ENCODE measurements around the gene AHRR.
"Not testable (repeated sequence)": the region's sequence is repeated elsewhere in the genome, so short reads cannot be mapped to it uniquely, and the experiment has no call there.

The AHRR gene

DNA sequence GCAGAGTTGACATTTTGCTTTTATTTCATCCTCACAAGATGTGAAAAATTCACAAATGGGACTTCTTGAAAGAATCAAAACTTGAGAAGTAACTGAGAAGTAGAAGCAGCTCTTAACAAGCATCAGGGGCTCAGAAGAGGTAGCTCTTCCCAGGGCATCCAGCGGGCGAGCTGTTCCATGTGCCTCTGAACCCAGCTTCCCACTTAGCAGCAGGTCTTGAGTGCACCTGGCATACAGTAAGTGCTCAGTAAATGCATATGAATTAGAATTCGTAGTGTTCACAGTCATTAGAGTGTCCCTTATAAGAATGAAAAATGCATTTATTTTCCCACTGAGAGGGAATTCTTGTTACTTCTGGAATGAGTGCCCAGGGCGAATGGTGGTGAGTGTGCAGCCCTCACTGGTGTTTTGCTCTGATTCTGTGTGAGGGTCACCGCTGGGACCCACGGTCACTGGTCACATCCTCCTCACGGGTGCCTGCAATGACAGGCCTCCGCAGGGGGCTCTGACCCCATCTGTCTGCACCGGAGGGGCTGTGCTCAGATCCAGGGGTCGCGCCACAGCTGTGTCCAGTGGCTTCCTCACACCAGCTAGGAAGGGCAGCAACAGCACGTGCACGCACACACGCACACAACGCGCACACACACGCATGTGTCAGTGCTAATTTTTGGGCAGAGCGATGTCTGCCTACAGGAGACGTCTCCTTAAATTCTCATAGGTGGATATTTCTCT lies 148.4 kb downstream of the AHRR start:
- TF ChIP-seq Cebpa-rat (IDR thresholded peaks at IDR 0.05): no peak
- no peaks in the 10 kb centered on the region for H3K9me3 ChIP-seq
- H3K4me2 ChIP-seq: no peak overlapping the region
- H4K20me1 ChIP-seq: peaks cover 49% of the 10 kb centered on the region
- no peak overlapping the region for H3K27ac ChIP-seq
- H3K36me3 ChIP-seq: peaks cover 54% of the 10 kb centered on the region
- H3K9ac ChIP-seq: no peak overlapping the region
- no peak overlapping the region for H3K4me3 ChIP-seq
- peaks cover 36% of the 10 kb centered on the region for H3K4me1 ChIP-seq
- H3K27me3 ChIP-seq: peaks cover 16% of the 10 kb centered on the region

DNA sequence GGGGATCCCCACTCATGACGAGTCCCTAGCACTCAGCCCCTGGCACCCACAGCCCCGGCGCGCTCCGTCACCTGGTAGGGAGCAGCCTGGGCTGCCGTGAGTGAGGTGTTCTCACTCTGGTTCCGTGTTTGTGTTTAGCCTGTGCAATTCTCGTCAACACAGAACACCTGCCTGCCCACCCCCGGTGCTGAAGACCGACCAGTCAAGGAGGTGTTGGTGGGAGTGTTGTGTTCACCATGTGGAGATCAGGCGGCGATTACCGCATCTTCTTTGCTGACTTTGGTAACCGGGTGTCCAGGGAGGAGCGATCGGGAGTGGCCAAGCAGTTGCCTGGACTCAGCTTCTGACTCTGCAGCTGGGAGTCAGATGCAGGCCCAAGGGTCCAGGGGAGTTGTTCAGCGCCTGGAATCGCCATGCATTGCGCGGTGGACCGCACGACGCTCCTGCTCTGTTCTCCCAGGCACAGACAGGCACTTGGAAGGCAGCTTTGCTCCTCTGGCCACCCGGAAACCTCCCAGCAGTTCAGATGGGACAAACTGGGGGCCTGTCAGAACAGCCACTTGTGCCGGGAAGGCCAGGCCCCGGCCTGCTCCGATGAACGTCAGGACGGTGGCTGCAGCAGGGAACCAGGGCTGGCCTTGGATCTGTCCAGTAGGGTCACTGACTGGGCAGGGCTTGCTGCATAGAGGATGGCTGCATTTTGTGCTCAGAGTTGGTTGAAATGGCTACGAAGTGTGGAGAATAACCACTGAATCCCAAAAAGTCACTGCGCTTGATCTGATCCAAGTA lies 149.6 kb downstream of the AHRR start:
- peak overlapping the region; percentile 95 for H3K9ac ChIP-seq
- no peak overlapping the region for H3K27ac ChIP-seq
- H3K4me3 ChIP-seq: peak overlapping the region; percentile 84
- H3K4me2 ChIP-seq: peak overlapping the region; percentile 99
- H4K20me1 ChIP-seq: peaks cover 55% of the 10 kb centered on the region
- peaks cover 28% of the 10 kb centered on the region for H3K27me3 ChIP-seq
- peaks cover 46% of the 10 kb centered on the region for H3K4me1 ChIP-seq
- H3K36me3 ChIP-seq: peaks cover 41% of the 10 kb centered on the region
- no peaks in the 10 kb centered on the region for H3K9me3 ChIP-seq
- no peak for TF ChIP-seq Cebpa-rat (IDR thresholded peaks at IDR 0.05)

DNA sequence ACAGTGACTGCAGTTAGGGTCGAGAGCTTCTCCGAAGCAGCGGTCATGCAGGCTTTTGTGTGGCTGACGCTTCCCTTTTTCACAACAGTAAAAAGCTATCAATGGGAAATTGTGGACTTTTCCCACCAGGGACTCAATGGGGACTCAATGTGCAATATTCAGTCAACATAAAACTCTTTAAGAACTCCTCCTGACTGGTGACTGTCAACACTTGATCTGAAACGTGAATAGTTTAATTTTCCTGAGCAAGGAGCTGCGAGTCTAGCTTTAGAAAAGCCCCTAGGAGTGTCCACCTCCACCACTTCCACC lies 150.2 kb downstream of the AHRR start:
- Histone ChIP-seq H3K9ac (peak overlapping the region; percentile 95), H3K27ac (peak overlapping the region; percentile 97), H3K9me3 (no peaks in the 10 kb centered on the region), H4K20me1 (peaks cover 61% of the 10 kb centered on the region), H3K4me3 (peak overlapping the region; percentile 84), H3K4me2 (peak overlapping the region; percentile 99), H3K36me3 (peaks cover 36% of the 10 kb centered on the region), H3K4me1 (peaks cover 51% of the 10 kb centered on the region), H3K27me3 (peaks cover 33% of the 10 kb centered on the region)
- TF ChIP-seq Cebpa-rat (IDR thresholded peaks at IDR 0.05): no peak

DNA sequence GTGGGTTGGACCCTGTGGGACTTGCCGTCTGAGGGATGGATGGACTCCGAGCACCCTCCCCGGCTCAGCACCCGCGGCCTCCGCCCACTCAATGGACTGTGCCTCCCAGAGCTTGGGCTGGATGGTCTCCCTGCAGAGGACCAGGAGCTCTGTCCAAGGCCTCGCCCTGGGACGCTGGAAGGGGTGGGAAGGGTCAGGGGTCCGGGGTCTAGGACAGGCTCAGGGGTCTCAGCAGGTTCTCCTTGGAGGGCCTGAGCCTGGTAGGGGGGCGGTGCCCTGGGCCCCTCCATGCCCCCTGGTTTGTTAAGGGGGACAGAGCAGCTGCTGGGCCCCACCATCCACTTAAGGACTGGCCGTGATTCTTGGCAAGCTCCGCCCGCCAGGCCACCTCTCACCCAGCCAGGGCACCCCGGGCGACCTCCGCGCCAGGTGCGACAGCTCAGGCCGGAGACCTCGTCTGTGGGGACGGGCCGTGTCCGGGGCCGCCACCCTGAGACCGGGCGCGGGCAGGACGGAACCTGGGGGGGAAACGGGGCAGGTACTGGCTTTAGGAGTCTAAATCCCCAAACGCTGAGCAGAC lies 150.7 kb downstream of the AHRR start:
- no peaks in the 10 kb centered on the region for H3K9me3 ChIP-seq
- peak overlapping the region; percentile 99 for H3K4me2 ChIP-seq
- H3K4me1 ChIP-seq: peaks cover 56% of the 10 kb centered on the region
- H3K27ac ChIP-seq: peak overlapping the region; percentile 97
- peak overlapping the region; percentile 95 for H3K9ac ChIP-seq
- TF ChIP-seq Cebpa-rat (IDR thresholded peaks at IDR 0.05): no peak
- peaks cover 31% of the 10 kb centered on the region for H3K36me3 ChIP-seq
- H3K27me3 ChIP-seq: peaks cover 38% of the 10 kb centered on the region
- peak overlapping the region; percentile 84 for H3K4me3 ChIP-seq
- peaks cover 66% of the 10 kb centered on the region for H4K20me1 ChIP-seq

DNA sequence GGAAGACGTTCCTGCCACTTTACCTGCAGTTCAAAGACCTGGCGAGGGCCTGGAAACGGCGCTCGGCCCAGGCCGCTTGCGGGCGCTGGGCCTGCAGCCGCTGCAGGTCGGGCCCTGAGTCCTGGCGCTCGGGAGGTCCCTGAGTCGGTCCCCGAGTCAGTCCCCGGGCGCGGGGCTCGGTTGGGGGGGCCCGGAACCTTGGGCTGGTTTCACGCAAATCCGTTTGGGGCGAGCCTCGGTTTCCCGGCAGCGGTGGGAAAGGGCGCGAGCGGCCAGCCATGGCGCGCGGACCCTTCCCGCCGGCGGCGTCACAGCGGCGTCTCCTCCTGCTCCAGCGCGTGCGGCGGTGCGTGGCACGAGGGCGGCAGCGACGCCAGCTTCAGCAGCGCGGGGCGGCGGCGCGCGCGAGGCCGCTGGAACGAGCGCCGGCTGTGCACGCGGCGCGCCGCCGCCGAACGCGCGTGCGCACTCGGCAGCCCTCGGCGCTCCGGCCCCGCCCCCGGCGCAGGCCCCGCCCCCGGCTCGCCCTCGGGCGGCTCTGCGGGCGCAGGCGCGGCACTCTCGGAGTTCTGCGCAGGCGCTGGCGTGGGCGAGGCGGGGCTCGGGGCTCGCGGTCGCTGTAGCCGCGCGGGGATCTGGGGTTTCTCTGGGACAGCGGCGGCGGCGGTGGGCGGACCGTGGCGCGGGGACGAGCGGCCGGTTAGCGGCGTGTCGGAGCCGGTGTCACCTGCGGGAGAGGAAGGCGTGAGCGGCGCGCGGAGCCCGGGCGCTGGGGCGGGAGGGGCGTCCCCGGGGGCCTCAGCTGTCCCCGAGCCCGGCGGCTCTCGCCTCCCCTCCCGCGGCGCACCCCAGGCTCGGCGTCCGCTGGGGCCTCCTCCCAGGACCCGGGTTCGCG lies 151.4 kb downstream of the AHRR start:
- no peak for TF ChIP-seq Cebpa-rat (IDR thresholded peaks at IDR 0.05)
- peaks cover 45% of the 10 kb centered on the region for H3K27me3 ChIP-seq
- peaks cover 73% of the 10 kb centered on the region for H4K20me1 ChIP-seq
- peaks cover 63% of the 10 kb centered on the region for H3K4me1 ChIP-seq
- peak overlapping the region; percentile 95 for H3K9ac ChIP-seq
- H3K4me3 ChIP-seq: peak overlapping the region; percentile 84
- no peaks in the 10 kb centered on the region for H3K9me3 ChIP-seq
- peak overlapping the region; percentile 97 for H3K27ac ChIP-seq
- peaks cover 30% of the 10 kb centered on the region for H3K36me3 ChIP-seq
- H3K4me2 ChIP-seq: peak overlapping the region; percentile 100

DNA sequence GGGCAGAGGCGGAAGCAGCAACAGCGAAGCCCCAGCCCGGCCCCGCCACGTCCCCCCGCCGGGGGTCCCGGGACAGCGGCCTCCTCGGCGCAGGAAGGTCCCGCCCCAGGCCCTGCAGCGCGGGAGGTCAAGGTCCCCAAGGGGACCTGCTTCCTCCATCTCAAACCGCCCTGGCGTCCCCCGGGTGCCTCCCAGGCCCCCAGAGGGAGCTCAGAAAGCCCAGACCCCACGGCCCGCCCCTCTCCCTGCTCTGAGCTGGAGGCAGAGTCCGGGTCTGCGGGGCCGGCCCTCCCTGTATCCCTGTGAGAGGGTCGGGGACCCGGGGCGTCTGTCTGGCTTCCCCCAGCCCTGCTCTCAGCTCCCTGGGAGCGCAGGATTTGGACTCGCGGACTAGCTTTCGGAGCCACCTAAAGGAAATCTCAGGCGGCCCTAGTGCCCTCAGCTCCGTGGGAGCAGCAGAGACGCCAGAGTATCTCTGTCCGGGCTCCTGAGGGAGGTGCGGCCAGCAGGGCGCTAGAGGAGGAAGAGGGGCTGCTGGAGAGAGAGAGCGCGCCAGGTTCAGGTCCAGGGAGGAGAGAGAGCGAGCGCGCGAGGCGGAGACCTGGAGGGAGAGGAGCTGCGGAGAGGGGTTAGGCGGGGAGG lies 152.2 kb downstream of the AHRR start:
- peak overlapping the region; percentile 100 for H3K4me2 ChIP-seq
- no peak for TF ChIP-seq Cebpa-rat (IDR thresholded peaks at IDR 0.05)
- H3K4me3 ChIP-seq: peak overlapping the region; percentile 84
- peaks cover 26% of the 10 kb centered on the region for H3K36me3 ChIP-seq
- no peaks in the 10 kb centered on the region for H3K9me3 ChIP-seq
- H4K20me1 ChIP-seq: peaks cover 81% of the 10 kb centered on the region
- peaks cover 71% of the 10 kb centered on the region for H3K4me1 ChIP-seq
- H3K27me3 ChIP-seq: peaks cover 52% of the 10 kb centered on the region
- H3K9ac ChIP-seq: peak overlapping the region; percentile 81
- peak overlapping the region; percentile 79 for H3K27ac ChIP-seq

DNA sequence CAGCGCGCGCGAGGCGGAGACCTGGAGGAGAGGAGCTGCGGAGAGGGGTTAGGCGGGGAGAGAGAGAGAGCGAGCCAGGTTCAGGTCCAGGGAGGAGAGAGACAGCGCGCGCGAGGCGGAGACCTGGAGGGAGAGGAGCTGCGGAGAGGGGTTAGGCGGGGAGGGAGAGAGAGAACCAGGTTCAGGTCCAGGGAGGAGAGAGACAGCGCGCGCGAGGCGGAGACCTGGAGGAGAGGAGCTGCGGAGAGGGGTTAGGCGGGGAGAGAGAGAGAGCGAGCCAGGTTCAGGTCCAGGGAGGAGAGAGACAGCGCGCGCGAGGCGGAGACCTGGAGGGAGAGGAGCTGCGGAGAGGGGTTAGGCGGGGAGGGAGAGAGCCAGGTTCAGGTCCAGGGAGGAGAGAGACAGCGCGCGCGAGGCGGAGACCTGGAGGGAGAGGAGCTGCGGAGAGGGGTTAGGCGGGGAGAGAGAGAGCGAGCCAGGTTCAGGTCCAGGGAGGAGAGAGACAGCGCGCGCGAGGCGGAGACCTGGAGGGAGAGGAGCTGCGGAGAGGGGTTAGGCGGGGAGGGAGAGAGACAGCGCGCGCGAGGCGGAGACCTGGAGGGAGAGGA lies 152.8 kb downstream of the AHRR start:
- H4K20me1 ChIP-seq: peaks cover 85% of the 10 kb centered on the region
- H3K27me3 ChIP-seq: peaks cover 53% of the 10 kb centered on the region
- H3K9ac ChIP-seq, H3K9me3 ChIP-seq, H3K27ac ChIP-seq: not testable (repeated sequence)
- H3K4me3 ChIP-seq: peak overlapping the region; percentile 84
- H3K4me1 ChIP-seq: peaks cover 77% of the 10 kb centered on the region
- peak overlapping the region; percentile 100 for H3K4me2 ChIP-seq
- H3K36me3 ChIP-seq: peaks cover 20% of the 10 kb centered on the region

DNA sequence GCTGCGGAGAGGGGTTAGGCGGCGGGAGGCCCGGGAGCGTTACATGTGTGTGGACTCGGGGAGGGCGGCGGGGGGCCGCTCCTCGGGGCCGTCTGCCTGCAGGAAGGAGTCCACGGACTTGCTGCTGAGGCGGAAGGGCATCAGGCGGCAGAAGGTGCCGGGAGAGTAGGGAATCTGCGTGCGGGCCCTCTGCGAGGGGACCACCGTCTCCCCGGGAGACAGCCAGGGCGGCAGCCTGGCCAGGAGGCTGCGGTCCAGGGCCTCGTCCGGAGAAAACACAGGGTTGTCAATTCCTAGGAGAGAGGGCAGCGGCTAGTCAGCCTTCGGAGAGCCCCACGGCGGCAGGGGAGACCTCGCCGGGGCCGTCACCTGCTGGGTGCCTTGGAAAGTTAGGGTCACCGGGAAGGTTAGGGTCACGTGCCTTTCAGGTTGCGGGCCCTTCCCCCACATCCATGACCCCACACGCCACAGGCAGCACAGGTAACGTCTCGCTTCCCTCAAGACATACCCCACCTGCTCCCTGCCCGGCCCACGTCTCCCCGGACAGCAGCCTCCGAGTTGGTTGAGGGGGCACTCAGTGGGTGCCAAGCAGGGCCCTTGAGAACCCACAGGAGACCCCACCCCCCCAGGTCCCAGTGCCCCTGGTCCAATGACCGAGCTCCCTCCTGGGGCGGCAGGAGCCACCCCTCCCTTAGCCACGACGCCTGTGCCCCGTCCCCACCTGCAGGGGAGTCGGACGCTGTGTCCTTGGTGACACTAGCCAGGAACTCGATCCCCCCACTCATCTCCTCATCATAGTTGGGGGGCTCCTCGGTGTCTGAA lies 153.5 kb downstream of the AHRR start:
- H3K27ac ChIP-seq: no peak overlapping the region
- H3K4me2 ChIP-seq: peak overlapping the region; percentile 50

More for the DNA sequence above, 153.5 kb downstream of the AHRR start:
- no peak for TF ChIP-seq Cebpa-rat (IDR thresholded peaks at IDR 0.05)
- H3K4me1 ChIP-seq: peaks cover 80% of the 10 kb centered on the region
- H3K27me3 ChIP-seq: peaks cover 53% of the 10 kb centered on the region
- H3K9ac ChIP-seq: no peak overlapping the region
- H4K20me1 ChIP-seq: peaks cover 85% of the 10 kb centered on the region
- H3K4me3 ChIP-seq: peak overlapping the region; percentile 42
- peaks cover 13% of the 10 kb centered on the region for H3K36me3 ChIP-seq
- no peaks in the 10 kb centered on the region for H3K9me3 ChIP-seq

Data from BLaER1 (cell line).